Fibroblast of pulmonary artery (primary cell): ENCODE results near the gene APRT.
"Not testable (repeated sequence)": the region's sequence is repeated elsewhere in the genome, so short reads cannot be mapped to it uniquely, and the experiment has no call there.

Source experiments
- DNase-seq: peaks from one replicate; pipeline ENCODE4 v3.0.0-alpha.2; 2010; ENCODE audit warnings: low read depth
- H3K4me3 ChIP-seq: replicated peaks from 2 replicates; pipeline ENCODE4 v1.5.1; 2011; ENCODE audit warnings: low read depth, mild to moderate bottlenecking, control low read depth, low read length, moderate library complexity
- TF ChIP-seq, protein P1 (sequence below): IDR thresholded peaks from 2 replicates; pipeline ENCODE4 v1.5.1; 2011; ENCODE audit warnings: mild to moderate bottlenecking, control low read depth, low read length, inconsistent platforms; ENCODE audit errors: missing control alignments

The APRT gene

GRCh38 chr16:88793251-88793954, 18.3 kb downstream of the APRT start:
- DNase-seq, result no peak
- TF ChIP-seq, protein P1, sequence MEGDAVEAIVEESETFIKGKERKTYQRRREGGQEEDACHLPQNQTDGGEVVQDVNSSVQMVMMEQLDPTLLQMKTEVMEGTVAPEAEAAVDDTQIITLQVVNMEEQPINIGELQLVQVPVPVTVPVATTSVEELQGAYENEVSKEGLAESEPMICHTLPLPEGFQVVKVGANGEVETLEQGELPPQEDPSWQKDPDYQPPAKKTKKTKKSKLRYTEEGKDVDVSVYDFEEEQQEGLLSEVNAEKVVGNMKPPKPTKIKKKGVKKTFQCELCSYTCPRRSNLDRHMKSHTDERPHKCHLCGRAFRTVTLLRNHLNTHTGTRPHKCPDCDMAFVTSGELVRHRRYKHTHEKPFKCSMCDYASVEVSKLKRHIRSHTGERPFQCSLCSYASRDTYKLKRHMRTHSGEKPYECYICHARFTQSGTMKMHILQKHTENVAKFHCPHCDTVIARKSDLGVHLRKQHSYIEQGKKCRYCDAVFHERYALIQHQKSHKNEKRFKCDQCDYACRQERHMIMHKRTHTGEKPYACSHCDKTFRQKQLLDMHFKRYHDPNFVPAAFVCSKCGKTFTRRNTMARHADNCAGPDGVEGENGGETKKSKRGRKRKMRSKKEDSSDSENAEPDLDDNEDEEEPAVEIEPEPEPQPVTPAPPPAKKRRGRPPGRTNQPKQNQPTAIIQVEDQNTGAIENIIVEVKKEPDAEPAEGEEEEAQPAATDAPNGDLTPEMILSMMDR, result no peak
- H3K4me3 ChIP-seq, result no peak overlapping the region

- TF ChIP-seq, protein P1, result no peak
- DNase-seq, result no peak
- no peak overlapping the region for H3K4me3 ChIP-seq
These were observed 19.0 kb downstream of the APRT start for GRCh38 chr16:88792668-88793250.

- H3K4me3 ChIP-seq, result no peak overlapping the region
- TF ChIP-seq, protein P1, result no peak
- DNase-seq, result no peak
These were observed 19.6 kb downstream of the APRT start for GRCh38 chr16:88792078-88792550.

DNA sequence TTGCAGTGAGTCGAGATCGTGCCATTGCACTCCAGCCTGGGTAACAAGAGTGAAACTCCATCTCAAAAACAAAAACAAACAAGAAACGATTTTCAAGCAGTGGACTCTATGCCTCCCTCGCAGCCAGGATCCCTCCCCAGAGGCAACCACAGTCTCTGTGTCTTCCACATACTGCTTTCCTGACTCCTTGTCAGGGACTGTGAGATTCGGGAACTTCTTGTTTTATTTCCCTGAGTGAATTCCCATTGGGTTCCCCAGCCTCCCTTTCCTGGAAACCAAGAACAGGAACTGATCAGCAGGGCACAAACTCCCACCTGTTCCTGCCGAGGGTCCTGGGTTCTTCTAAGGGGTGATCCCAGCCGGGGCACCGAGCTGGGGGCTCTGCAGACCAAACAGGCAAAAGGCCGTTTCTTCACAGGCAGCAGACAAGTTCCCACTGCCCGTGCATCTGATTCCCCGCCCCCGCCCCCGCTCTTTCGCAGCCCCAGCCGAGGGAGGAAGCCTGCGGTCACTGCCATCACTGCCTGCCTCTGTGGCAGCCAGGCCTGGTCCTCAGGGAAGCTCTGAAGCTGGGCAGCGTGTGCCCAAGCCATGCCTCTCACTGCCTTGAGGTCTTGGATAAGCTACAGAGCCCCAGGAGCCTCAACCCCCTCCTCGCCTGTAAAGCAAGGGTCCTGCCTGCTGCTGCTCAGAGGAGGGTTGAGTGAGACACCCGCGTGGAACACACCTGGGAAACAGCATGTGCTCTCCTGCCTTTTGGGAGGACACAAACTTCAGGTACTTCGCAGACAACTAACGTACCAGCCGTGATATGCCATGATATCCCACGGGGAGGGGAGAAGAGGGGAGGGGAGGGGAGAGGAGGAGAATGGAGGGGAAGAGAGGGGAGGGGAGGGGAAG, 21.2 kb downstream of the APRT start:
- DNase-seq, result no peak
- TF ChIP-seq, protein P1, result no peak
- no peak overlapping the region for H3K4me3 ChIP-seq

GRCh38 chr16:88789594-88789993, 22.1 kb downstream of the APRT start:
- no peak for DNase-seq
- H3K4me3 ChIP-seq, result no peak overlapping the region
- TF ChIP-seq, protein P1, result no peak

- H3K4me3 ChIP-seq, DNase-seq: not testable (repeated sequence)
These were observed 23.0 kb downstream of the APRT start for GRCh38 chr16:88788749-88789148.

- TF ChIP-seq, protein P1, result no peak
- H3K4me3 ChIP-seq, result no peak overlapping the region
- DNase-seq, result no peak
These were observed 24.0 kb downstream of the APRT start for GRCh38 chr16:88787579-88788314.
